NOMO-1 (cell line): ENCODE measurements around the gene CDH22.

ENCODE experiments used
- DNase-seq, 2 experiments: peaks; one replicate each; lab custom pipeline; 2025; ENCODE audit not compliant: unreplicated experiment in 2 of 2; lab: John Stamatoyannopoulos, UW

CDH22 gene

DNA sequence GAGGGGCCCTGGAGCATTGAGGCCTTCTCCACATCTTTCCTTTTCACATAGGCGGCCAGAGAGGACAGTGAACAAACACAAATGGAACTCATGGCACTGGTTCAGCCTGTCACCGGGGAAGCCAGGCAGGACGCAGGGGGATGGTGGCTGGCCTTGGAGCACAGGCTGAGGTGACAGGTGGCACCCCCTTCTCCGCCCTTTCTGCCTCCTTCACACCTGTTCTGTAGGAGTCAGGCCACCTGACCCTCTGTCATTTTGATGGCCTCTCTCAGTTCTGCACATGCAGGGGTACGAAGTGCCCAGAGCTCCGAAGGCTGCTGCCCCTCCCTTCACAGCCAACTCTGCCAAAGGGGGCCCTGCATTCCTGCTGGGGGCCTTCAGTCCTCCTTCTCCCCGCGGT lies 129.4 kb downstream of the CDH22 start:
- no peak for DNase-seq

DNA sequence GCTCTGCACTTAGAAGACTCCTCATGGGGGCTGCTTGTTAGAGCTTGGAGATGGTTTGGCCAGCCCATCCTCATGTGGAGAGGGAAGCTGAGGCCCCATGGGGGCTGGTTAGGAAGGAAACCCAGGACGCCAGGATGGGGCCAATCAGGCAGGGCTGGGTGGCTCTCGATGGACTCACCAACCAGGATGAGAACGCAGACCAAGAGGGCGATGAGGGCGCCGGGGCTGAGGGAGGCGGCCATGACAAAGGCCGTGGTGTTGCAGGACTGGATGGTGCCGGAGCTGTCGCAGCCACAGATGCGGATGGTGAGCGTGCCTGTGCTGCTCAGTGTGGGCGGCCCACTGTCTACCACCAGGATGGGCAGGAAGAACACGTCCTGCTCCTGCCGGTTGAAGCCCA lies 130.5 kb downstream of the CDH22 start:
- no peak for DNase-seq

DNA sequence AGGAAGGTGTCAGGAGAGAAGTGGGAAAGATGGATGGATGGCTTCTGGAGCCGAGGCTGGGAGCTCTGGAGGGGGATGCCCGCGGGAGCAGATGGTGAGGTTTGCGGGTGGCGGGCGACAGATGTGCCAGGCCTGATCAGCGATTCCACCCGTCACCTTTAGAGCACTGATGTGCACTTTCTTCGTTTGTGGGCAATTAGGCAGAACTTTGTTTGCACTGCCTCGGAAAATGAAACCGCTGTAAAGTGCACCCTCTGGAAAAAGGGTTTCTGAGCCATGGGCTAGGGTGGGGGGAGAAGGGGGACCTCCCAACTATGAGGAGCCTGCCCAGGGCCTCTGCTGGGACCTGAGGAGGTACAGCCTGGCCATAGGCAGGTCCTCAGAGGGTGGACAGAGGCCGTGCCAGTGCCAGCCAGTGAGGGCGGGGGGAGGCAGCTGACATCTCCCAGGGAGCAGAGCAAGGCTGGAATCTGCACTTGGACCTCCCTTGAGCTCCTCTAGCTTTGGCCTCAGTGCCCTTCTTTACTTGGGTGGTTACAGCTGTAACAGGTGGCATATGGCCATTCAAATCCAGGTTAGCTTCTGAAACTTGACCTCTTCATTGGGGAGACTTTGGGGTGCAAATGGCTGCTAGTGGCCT lies 131.4 kb downstream of the CDH22 start:
- DNase-seq, result no peak

DNA sequence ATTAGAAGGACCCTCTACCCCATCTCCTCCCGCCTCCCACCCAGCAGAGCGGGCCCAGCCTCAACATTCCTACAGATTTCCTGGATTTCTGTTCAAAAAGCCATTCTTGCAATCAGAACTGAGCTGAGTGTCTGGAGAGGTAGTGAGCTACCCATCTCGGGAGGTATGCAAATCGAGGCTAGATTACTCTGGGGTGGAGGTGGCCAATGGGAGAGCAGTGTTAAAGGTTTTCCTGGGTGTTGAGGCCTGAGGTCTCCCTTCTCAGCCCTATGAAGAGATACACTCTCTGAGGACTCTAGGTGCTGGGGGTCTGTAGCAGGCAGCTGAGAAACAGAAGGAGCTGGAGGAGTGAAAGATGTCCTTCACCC lies 133.2 kb downstream of the CDH22 start:
- no peak for DNase-seq

DNA sequence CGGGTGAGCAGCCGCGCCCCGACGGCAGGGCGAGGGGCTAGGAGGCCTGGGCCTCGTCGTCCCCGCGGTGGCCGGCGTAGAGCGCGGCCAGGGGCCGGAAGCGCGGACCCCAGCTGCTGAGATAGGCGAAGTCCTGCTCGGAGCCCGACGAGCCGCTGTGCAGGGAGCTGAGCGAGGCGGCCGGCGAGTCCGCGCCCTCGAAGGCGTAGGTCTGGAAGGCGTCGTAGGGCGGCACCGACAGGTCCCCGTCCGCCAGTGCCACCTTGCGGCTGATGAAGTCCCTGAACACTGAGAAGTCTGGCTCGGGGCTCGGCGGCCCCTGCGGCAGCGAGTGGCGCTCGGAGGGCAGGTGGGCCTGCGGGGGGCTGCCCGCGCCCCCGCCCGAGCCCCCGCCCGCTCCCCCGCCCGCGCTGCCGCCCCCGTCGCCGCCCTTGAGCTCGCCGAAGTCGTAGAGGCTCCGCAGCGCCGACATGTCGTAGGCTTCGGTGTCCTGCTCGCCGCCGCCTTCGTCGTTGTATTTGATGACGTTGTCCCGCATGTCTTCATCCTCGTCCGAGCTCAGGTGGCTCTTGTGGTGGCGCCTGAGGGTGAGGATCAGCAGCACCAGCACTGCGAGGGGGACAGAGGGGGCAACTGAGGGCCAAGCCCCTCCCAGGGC lies 133.7 kb downstream of the CDH22 start:
- DNase-seq, result peak; percentile 67

DNA sequence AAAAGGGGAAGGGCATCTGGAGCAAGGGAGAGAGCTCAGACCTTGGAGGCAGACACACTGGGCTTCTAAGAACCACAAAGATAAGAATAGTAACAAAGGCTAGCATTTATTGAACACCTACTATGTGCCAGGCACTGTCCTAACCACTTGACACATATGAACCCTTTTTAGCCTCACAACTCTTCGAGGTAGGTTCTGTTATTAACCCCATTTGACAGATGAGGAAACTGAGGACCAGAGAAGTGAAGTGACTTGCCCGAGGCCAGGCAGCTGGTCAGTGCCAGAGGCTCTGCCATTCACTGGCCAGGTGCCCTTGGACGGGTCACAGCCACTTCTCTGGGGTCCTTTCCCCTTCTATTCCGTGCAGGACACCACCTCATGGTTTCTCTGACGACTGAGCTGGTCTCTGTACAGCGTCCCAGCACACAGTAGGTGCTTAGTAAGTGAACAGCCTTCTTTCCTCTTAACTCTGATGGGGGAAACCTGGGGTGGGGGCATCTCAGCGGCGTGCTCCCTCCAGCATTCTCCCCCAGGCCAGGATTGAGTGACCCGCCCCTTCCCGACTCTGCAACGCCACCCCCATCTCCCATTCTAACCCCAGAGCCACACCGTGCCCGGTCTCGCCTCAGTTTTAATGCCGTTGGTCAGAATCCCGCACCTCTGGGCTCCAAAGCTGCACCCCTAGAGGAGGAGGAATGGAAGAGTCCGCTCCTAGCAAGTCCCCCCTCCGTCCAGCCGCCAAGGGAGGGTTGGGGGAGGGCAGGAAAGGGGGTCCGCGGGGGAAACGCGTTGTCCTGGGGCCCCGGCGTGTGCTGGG lies 134.4 kb downstream of the CDH22 start:
- DNase-seq, result no peak

DNA sequence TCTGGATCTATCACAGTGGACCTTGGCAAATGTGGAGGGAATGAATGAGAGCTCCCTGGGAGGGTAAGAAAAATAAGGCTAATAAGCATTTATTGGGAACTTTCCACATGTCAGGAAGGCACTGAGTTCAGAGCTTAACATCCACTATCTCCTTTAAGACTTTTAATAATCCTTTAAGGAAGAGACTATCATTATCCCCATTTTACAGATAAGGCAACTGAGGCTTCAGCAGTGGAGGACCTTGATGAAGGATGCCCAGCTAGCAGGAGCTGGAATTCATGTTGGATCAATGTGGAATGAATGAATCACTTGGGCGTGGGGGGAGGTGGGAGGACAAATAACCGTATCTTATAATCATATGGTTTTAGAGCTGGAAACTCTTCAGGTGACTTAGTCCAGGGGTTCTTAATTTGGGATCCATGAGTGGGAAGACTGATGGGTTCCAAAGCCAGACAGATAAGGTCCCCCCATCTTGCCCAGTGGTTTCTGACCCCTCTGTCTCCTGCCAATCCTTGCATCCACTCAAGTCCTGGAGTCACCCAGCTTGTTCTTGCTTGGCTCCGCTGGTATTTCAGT lies 135.2 kb downstream of the CDH22 start:
- DNase-seq, result no peak

DNA sequence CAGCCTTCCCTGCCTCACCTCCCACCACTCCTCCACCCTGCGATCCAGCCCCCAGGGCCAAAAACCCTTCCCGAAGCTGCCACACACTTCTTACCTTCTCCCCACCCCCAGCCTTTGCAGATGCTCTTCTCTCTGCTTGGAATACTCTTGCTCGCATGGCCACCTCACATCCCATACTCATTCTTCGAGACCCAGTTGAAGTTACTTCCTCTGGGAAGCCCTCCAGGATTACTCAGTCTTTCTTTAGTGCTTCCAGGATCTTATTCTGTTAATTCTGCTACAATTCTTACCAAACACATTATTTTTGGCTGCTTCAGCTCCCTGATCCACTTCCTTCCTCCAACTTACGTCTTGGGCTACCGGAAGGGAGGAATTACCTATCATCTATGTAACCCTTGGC lies 135.8 kb downstream of the CDH22 start:
- no peak for DNase-seq

DNA sequence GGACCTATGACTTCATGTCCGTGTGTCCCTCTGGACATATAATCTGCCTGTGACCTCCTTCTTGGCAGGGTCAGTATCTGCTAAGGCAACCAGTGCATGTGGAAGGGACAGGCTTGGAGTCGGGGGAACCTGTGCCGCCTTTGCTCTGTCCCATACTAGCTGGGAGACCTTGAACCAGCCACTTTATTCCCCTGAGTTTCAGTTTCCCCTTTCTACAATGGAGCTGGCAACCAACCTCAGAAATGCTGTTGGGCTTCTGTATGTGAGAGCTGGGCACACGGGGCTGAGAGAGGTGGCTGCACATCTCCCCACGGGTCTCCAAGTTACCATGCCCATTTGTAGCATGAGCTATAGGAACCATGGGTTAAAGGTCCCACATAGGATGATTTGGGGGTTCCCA lies 136.4 kb downstream of the CDH22 start:
- peak in 1 of 2 experiments; percentile 16 for DNase-seq

DNA sequence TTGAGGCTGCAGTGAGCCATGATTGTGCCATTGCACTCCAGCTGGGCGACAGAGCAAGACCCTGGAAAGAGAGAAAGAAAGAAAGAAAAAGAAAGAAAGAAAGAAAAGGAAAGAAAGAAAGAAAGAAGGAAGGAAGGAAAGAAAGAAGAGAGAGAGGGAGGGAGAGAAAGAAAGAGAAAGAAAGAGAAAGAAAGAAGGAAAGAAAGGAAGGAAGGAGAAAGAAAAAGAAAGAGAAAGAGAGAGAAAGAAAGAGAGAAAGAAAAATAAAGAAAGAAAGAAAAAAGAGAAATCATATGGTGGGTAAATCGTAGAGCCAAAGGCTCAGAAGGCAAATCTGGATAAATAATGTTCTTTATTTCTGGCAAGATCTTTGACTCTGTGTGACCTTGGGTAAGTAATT lies 136.8 kb downstream of the CDH22 start:
- DNase-seq, result no peak

DNA sequence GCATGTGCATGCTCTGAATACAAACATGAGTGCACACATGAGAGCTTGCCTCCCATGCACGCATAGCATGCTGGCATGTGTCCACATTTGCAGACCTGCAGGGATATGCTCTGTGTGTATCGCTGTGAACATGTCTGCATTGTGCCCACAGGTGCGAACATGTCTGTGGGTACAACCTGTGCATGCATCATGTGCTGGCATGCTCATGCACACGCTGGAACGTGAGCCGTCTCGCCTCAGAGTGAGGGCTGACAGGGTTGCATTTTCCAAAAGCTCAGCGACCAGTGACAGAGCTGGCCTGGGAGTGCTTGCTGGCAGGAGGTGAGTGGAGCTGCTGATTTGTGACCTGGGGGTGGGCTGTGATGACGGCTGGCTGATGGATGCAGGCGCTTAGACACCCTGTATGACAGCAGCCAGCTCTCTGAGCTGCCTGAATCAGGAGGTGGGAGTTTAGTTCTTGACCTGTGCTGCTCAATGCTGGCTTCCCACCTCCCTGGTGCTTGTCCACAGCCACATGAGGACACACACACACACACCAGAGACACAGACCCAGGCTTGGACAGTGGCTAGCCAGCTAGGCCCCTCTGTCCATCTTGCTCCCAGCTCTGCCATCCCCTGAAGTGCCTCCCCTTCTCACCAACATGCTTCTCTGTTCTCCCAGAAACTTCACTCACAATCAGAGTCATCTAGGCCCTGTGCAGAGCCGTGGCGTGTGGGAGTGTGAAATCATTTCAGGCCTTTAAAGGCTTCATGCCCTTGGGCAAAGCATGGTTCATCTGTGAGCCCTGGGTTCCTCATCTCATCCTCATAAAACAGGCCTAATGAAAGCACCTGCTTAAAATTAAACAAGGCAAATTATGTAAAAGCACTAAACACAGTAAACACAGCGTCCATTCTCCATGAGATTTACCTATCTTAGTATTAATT lies 138.8 kb downstream of the CDH22 start:
- DNase-seq, result no peak

DNA sequence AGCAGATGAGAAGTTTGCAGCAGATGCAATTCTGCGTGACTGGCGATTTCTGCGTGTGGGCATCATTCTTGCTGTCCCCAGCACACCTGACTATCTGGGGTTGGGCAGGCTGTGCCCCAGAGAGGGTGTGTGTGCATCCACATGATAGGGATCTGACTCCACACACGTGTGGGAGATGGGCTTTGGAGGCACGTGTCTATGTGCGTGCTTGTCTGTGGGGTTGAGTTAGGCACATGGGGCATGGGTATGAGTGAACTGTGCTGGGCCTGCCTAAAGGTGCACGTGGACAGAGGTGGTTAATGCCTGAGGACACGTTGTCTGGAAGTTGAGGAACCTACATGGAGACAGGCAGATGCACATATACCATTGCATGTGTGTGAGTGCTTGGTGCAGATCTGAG lies 139.9 kb downstream of the CDH22 start:
- no peak for DNase-seq

DNA sequence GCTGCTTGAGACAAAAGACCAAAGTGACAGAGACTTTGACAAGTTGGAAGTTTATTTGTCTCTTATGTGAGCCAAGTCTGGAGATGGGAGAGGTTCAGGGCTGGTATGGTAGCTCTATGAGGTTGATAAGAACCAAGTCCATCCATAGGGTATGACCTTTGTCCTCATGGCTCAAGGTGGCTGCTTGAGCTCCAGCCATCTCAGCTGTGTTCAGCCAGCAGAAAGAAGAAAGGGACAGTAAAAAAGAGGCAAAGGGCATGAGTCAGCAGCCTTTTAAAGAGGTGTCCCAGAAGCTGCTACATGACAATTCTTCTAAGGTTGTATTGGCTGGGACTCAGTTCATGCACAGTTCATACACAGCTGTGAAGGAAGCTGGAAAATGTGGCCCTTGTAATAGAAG lies 141.2 kb downstream of the CDH22 start:
- no peak for DNase-seq

DNA sequence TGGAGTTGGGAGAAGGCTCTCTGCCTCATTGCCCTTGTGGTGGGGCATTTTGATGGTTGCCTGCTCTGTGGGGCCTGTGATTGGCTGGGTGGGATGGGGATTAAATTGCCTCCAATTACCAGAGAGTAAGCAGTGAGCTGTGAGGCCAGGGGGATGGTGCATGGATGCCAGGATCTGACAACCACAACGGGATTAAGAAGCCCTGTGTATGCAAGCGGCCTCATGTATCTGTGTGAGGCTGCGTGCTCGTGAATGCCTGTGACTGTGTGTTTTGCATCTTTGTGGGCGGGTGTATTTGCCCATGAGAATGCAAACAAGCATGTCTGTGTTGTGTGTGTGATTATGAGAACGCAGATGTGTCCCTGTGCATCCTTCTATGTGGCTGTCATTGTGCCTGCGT lies 144.0 kb downstream of the CDH22 start:
- no peak for DNase-seq

DNA sequence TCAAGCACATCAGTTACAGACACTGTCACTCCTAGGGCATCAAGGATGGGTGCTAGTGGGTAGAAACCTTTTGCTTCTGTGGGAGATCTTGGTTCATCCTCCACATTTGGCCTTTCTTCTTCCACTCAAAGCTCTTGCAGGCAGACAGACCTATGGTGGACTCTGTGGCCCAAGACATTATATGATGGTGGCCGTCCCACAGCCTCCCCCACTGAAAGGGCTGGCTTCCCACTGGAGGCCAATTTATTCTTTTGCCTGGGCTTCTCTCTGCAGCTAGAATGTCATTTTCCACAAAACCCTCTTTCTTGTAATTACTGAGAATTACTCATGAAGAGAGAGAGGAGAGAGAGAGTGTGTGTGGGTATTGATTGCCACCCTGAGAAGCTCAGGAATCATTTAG lies 146.4 kb downstream of the CDH22 start:
- DNase-seq, result no peak

DNA sequence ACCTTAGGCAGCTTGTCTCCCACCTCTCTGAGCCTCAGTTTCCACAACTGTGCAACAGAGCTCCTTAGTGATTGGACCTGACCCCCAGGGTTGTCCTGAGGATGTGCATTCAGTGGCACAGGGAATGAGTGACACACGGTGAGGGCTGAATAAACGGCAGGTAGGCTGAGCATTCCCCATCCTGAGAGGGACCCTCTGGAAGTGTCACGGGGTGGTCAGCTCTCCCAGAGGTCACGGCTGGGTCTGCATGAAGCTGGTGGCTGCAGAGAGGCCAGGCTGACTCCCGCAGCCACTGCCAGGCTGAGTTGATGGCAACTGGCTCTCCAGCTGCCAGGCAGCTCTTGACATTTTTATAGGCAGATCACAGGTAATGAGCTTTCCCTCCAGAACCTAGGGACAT lies 147.6 kb downstream of the CDH22 start:
- no peak for DNase-seq

DNA sequence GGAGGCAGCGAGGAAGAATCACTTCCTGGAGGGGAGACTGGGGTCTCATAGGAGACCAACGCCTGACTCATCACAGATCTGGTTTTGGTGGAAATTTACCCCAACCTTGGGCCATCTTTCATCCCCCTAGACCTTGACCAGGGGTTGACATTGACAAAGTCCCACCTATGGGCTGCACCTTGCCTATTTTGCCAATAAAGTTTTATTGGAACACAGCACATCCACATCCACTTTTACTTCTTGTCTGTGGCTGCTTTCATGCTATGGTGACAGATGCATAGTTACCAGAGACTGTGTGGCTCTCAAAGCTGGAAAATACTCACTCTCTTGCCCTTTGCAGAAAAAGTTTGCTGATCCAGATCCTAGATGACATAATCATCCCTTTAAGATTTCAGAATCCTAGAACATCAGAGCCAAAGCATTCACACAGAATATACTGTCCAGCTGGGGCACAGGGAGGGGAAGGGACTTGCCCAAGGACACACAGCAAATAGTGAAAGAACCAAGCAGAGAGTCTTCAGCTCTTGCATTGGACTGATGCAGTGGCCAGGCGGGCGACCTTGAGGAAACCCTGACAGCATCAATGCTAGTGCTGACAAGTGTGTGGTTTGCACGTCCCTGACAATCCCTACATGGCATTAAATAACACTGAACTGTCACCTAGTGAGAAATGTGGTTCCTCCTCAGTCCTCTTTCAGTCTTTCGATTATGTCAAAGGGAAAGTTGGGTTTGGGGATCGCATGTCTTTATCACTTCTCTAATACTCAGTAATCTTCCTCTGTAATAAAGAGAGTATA lies 149.0 kb downstream of the CDH22 start:
- no peak for DNase-seq

DNA sequence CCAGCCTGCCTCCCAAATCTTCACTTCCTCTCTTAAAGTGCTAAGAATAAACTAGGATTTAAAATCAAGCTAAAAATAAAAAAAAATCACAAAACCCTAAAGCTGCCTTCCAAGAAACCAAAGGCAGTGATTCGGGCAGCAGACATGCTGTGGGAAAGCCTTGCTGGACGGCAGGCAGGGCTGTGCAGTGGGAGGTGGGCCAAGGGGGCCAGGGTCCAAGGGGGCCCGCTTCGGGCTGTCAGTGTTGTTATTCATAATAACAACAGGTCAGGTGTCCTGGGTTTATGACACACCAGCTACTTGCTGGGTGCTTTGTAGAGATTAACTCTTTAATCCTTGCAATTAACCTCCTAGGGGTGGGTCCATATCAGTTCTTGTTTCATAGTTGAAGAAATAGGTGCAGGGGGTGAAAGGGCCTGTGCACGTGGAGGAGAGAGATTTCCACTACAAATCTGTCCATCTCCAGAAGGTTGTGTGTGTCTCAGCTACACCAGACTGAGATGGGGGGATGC lies 149.8 kb downstream of the CDH22 start:
- DNase-seq, result no peak

DNA sequence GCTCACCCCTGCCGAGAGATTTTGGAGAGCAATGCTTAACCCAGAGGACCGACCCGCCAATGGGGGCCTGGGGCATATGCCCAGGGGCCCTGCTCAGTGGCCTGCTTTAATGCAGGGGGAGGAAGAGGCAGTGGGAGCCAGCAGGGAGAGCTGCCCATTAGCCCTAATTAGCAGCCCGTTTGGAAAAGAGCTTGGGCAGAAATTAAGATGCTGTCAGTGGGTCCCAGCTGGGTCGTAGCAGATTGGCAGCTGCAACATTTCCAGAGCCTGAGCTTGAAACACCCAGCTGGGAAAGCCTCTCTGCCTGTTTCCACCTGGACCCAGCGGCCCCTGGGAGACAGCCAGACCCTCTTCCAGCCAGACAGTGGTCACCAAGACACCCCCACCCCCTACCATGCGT lies 150.7 kb downstream of the CDH22 start:
- DNase-seq, result no peak
